Stimulated activated CD8-positive, alpha-beta memory T cell treated with anti-CD3 and anti-CD28 coated beads, Interleukin-7, amount 100 ng/mL, for 1 hour (primary cell): ENCODE data around the gene RAD51D.
A peak's percentile ranks its signal among the peaks of the same experiment; 100 is the strongest.
"Not testable (repeated sequence)": the region's sequence is repeated elsewhere in the genome, so short reads cannot be mapped to it uniquely, and the experiment has no call there.

ENCODE experiments used
- DNase-seq, 2 donors: peaks; one replicate each; pipeline ENCODE4 v3.0.0-alpha.2; 2020; ENCODE audit warnings: low read depth in 2 of 2

Gene RAD51D

DNA sequence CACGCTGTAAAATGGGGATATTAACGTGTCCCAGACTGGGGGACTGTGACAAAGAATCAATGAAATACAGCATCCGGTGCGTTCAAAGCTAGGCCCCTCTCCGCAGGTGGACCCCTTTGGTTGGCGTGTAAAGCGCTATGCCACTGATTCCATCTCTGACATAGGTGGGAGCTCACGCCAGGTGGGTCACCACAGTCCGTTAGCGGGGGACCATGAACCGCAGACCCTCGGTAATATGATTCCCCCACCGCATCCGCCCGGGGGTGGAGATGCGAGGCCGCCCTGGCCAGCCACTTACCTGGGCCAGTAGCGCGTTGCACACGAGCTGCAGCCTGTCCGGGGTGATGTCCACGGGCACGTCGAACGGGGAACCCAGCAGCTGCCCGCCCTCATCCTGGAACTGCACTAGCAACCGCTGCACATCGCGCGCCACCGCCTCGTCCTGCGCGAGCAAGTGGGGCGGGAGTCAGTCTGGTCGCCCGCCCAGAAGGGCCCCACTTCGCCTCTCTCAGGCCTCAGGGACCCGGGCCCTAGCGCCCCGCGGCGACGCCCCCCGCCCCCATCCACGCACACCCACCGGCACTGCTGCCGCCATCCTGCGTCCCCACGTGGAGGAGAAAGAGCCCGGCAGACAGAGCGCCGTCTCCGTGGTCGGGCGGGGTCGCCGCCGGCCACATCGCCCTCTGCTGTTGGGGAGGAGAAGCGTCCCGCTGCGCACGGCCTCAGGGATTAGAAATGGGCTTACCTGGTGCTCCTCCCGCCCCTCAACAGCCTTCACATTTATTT lies 22.2 kb upstream of the RAD51D start, which contains the start of gene NLE1:
TSS of gene NLE1 (minus strand) at position 623 of the 786 bp plus-strand sequence. CDS start at position 595, 28 bp downstream.
- peak; percentile 73 to 81 for DNase-seq

DNA sequence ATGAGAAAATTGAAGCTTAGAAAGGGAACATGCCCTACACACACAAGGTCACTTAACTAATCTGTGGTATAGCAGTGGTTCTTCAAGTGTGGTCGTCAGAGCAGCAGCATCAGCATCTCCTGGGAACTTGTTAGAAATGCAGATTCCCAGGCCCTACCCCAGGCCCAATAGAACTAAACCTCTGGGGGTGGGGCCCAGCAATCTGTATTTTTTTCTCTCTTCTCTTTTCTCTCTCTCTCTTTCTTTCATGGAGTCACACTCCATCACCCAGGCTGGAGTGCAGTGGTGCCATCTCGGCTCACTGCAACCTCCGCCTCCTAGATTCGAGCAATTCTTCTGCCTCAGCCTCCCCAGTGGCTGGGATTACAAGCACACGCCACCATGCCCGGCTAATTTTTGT lies 18.6 kb upstream of the RAD51D start:
- DNase-seq, result no peak

DNA sequence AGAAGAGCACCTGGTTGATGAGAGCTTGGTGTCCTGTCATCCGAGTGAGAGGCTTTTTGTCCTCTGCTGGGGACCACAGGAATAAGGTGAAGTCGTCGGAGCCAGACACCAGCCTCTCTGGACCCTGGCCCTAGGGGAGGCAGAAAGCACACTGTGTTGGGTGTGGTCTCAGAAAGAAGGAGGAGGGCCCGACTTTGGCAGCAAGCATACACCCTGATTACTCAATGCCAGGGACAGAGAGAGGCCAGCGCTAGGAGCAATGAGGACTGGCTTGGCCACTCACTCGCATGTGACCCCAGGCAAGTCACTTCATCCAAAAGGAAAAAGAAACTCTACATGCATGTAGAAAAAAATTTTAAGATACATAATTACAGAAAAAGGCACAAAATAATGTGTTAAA lies 15.7 kb upstream of the RAD51D start:
- DNase-seq, result no peak

DNA sequence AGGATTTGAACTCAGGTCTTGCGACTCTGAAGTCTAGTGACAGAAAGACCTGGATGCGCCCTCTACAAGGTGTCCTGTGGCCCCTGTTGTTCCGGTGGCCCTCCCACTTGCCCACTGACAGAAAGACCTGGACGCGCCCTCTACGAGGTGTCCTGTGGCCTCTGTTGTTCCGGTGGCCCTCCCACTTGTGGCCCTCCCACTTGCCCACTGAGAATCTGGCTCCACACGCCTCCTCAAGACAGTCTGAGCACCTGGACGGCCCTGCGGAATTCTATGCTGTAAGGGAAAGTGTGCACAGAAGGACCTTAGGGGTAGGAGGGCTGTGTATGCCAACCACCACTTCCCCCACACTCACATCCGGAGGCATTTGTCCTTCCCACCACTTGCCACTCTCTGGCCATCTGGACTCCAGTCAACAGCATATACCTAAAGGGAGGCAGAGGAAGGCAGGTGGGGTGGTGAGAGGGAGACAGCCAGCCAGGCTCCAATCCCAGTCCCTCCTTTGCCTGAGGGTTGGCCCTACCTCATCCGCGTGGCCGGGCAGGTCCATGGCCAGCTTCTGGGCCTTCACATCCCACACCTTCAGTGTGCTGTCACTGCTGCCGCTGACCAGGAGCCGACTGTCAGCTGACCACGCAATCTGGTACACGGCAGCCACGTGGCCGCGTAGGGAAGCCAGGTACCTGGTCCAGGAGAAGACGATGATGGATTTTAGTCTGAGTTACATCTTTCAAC lies 13.3 kb upstream of the RAD51D start:
- no peak for DNase-seq

DNA sequence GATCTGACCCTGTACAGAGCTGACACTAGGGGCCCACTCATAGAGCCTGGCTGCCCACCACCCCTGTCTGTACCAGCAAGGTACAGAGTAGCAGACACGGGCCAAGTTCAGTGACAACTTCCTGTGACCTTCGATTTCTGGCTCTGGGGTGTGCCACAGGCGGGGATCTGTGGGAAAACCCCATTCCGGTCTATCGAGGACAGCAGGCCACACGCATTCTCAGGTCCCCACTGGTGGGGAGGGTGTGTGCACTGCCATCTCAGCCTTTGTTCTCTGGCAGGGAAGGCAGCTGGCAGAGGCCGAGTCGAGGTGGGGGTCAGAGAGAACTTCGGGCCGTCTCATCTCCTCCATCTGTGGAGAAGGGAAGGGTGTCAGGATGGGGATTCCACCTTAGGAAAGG lies 12.4 kb upstream of the RAD51D start:
- DNase-seq, result no peak

DNA sequence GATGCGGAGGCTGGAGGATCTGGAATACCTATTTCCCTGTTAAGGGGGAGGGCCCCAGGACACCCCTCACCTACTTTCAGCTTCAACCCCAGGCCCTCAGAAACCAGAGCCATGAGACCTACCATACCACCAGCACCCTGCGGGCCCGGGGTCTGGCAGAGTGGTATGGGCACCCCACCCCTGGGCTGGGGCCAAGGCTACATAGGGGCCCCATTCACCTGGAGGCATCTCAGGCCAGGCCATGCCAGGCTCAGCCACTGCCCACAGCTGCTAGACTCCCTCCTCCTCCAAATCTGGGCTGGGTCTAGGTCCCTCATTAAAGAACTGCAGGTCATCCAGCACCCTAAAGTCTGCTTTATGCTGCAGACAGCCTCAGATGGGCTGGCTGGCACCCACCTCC lies 10.7 kb upstream of the RAD51D start:
- DNase-seq, result no peak

DNA sequence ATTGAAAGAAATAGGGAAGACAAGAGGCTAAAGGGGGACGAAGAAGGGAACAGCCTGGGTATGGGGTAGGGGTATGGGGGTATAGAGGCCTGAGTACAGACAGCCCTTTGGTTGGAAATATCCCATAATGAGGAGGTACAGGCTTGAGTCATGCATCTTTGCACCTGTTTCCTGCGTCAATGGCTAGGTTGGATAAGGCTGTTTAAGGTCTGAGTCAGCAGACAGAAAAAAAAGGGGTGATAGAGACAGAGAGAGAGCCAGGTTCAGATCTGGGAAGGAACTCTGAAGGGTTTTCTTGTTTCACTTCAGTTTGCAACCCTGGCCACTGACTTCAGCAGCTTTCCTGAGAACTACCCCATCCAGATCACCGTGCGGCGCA lies 10.3 kb upstream of the RAD51D start:
- DNase-seq, result no peak

DNA sequence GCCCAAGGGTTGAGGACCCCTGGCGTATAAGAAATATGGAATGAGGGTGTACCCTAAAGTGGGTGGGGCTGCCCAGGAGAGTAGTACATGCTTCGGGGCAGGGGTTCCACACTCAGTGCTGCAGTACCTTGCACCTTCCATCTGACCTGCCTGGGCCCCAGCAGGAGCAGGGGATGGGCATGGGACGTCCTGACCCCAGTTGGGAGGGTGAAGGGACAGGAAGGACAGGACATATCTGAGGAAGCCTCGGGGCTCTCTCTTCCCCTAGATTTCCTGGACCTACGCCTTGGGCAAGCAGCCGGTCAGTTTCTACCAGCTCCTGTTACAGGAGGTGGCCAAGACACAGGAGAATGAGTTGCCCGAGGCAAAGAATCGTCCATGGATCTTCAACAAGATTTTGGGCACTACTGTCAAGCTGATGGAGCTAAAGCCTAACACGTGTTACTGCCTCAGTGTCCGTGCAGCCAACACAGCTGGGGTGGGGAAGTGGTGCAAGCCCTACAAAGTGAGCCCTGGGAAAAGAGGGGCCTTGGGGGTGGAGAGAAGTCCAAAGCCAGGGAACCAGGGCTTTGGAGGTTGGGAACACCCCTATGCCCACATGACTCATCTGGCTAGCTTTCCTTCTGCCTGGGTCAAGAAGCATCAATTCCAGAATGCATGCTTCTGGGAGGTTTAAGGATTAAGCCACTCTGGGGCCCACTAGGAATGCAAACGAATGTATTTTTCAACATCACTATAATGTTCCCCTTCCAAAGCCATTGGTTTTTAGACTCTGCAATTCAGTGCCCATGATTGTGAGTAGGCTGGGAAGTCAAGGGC lies 9.7 kb upstream of the RAD51D start:
- no peak for DNase-seq

DNA sequence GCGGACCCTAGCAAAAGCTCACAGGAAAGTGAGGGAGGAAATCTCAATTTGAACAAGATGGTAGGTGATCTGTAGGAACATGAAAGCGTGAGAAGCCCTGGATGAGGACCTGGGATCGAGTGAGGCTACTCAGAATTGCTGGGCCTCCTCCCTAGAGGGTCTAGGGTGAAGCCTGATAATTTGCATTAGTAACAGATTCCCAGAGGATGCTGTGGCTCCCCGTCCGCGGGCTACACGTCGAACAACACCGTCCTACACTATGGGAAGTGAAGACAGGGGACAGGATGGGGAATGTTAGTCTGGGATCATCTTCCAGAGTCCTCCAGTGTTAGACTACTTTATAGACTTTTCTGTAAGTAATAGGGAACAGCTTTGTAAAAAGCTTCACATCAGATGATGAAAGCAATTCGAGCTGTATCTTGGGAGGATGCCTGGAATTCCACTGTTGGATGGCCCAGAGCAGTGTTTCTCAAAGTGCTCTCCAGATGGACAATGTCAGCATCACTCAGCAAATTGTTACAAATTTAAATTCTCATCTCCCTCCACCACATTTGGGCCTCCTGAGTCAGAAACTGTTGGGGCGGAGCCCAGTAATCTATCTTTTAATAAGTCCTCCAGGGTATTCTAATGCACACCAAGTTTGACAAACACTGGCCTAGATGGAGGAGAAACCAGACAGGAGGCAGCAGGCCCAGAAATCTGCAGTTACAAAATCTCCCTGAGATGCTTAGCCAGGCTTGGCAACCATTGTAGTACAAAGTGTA lies 8.3 kb upstream of the RAD51D start:
- DNase-seq, result no peak

DNA sequence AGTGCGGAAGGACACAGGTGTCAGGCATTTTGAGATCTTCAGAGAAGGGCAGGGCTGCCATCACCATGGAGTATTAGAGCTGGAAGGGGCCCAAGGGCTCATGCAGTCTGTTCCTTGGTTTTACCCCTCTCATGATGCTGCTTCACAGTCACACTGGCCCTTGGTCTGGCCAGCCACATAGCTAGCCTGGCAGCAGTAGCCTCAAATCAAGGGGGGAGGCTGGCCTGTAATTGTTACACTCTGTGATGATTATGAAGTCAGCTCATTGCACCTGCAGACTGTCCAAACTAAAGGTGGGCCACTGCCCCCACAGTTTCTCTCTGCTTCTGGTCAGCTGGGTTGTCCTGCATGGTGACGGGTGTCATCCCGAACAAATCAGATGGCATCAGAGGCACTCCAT lies 1.7 kb upstream of the RAD51D start, which contains the start of gene FNDC8:
TSS of gene FNDC8 (plus strand) at position 301 of the 400 bp plus-strand sequence. CDS start at position 380, 79 bp downstream.
- no peak for DNase-seq

DNA sequence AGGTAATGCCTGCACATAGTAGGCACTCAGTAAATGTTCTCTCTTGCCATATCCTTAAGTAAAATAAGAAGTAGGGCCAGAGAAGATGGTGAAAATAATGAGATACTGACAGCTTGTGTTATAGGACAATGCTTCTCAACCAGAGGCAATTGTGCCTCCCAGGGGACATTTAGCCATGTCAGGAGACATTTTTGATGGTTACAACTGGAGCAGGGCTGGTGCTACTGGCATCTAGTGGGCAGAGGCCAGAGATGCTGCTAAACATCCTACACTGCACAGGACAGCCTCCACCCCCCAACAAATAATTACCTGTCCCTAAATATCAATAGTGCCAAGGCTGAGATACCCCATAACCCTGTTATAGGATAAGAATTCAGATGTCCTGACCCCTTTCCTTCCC lies 1.7 kb downstream of the RAD51D start:
- DNase-seq, result no peak

DNA sequence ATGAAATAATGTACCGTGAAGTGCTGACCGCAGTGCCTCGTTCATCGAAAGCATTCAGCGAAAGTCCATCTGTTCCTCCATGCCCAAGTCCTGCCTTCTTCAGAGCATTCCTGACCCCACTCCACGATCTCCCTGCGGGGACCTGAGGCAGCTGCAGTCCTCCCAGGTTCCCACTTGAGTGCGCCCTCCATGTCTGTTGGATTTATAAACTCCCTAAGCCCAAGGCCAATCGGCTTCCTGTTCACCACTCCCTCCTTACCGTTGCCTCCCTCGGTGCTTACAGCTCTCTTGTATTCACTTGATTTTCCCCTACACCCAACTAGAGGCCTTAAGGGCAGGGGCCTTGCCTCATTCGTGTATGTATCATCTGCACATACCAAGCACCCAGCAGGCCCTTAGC lies 2.8 kb downstream of the RAD51D start:
- no peak for DNase-seq

DNA sequence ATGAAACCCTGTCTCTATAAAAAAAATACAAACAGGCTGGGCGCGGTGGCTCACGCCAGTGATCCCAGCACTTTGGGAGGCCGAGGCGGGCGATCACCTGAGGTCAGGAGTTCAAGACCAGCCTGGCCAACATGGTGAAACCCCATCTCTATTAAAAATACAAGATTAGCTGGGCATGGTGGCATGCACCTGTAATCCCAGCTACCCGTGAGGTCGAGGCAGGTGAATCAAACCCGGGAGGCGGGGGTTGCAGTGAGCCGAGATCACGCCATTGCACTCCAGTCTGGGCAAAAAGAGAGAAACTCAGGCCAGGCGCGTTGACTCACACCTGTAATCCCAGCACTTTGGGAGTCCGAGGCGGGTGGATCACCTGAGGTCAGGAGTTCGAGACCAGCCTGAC lies 8.9 kb downstream of the RAD51D start:
- DNase-seq, result not testable (repeated sequence)

DNA sequence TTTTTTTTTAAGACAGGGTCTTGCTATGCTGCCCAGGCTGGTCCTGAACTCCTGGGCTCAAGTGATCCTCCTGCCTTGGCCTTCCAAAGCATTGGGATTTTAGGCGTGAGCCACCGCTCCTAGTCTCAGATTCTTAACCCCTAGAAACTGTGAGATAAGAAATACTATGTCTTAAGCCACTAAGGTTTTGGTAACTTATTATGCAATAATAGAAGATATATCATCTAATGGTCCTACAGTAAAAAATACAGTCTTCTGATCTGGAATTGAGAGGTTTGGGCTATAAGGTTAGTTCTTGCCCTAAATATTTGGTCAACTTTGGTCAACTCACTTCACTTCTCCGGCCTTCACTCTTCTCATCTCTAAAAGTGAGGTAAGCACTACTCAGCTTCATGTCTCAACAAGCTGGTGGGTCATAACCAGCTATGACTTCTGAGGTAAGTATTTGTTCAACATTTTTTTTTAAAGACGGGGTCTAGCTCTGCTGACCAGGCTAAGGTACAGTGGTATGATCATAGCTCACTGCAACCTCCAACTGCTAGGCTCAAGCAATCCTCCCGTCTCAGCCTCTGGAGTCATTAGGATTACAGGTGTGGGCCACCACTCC lies 14.7 kb downstream of the RAD51D start:
- no peak for DNase-seq

DNA sequence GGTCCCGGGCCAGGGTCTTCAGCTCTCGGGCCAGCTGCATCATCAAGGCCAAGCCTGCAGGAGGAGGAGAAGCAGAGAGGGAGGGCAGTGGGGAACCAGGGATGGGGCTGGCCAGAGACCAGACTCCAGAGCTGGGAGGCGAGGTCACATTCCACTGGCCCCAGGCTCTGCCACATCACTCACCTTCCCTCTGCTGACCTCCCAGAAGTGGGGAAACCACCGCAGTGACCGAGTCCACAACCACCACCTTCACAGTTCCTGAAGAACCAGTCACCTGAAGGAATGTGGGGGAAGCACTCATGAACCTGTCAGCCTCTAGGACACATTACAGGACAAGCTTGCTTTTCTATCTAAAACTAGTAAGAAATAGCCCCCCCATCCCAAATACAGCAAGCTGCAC lies 16.4 kb downstream of the RAD51D start:
- no peak for DNase-seq

DNA sequence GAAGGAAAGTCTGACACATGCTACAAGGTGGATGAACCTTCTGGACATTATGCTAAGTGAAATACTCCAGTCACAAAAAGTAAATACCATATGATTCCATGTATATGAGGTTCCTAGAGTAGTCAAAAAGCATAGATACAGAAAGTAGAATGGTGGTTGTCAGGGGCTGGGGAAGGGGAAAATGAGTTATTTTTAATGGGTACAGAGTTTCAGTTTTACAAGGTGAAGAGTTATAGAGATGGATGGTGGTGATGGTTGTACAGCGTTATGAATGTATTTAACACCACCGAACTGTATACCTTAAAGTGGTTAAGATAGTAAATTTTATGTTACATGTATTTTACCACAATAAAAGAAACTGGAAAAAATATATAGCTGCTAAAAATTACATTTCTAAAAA lies 17.9 kb downstream of the RAD51D start:
- no peak for DNase-seq

DNA sequence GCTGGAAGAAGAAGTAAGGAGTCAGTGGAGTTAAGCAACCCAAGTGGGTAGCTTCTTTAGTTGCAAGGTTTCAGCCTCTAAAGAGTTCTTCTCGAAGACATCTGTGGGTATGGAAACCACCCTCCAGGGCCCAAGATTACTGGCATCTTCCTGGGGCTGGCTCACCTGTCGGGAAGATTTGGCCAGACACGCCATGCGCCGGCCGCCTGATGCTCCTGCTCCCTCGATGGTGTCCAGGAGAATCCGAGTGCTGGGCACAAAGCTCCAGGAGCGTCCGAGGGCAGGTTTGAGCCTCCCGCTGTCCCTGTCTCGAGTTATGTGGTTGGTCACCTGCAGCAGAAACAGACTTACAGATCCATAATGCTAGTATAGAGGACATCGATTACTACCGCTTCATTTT lies 18.6 kb downstream of the RAD51D start:
- DNase-seq, result no peak

DNA sequence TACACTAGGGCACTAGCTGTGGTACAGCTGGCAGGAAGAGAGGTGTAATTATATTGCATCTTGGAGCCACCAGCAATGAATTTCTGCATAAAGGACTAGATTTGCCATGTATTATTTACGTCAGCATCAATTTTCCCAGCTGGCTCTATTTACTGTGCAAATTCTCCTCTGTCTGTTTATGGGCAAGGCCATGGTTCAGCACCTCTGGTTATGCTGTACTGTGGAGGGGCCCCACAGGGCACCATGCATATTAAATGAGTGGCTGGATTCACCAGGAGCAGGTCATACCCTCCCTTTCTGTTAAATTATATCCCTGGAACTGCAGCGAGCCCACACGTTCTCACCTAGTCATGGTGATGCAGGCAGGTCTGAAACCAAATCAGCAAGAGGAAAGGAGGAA lies 19.8 kb downstream of the RAD51D start:
- DNase-seq, result no peak

DNA sequence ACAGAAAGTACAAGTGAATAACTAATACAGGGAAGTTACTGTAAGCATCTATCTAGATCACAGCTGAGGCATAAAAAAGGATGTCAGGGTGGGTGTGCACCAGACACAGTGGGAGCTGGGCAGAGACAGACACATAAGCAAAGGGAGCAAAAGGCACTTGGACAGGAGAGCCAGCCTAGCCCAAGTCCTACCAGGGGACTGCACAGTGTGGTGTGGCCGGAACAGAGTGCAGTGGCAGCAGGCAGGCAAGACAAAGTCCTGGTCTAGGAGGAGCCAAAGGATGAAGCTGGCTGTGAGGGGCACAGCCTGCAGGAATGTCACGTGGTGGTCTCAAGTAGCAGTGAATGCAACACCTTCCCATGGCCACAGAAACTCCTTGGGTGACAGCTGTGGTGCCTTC lies 21.9 kb downstream of the RAD51D start:
- no peak for DNase-seq

DNA sequence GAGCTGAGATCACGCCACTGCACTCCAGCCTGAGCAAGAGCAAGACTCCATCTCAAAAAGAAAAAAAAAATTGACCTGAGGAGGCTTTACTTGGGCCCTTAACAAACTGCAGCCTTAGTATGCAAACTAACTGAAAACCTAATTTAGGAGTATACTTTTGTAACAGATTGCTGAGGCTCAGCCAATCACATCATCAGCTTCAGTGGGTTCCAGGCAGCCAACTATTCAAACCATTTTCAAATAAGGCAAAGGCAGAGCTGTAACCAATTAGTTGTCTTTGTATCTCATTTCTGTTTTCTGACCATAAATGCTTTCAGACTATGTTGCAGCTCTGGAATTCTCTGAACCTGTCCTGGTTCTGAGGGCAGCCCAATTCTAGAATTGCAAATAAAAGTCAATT lies 23.9 kb downstream of the RAD51D start:
- no peak for DNase-seq

DNA sequence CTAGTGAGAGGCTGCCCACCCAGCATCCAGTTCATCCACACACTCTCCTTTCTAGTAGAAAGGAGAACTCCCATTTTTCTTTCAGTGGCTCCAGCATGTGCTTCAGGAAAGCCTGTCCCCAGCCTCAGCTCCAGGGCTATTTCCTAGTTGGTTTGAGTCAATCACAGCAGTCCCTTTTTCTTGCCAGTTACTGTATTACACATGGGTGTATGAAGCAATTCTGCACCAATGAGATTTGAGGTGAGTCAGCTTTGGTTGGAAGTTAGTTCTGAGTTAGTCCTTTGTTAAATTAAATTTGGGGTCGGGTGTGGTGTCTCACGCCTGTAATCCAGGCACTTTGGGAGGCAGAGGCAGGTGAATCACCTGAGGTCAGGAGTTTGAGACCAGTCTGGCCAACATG lies 24.8 kb downstream of the RAD51D start:
- no peak for DNase-seq
